HCT116 (cell line): ENCODE results near the gene AFTPH. TPM values are rescaled to one million over a fixed set of nuclear protein-coding genes. Genes with fewer than 3 reads are reported as not detected.

Experiments used
- ATAC-seq: fragments of 200-7000 bp; cut with Tn5 transposase; 2 replicates; pipeline ENCODE4 v1.9.1; 2020; ENCODE audit warnings: mild to moderate bottlenecking, moderate library complexity
- BruUV-seq: library from RNA; stranded (reverse); fragments of 400-500 nt; replicated peaks from 2 replicates; lab custom pipeline; 2021; lab: Mats Ljungman, UMichigan
- CTCF ChIA-PET: fragments of 300-600 bp; sonication (Branson Sonifier 250); formaldehyde crosslinking; loops from one replicate; lab custom pipeline; 2021; ENCODE audit warnings: antibody characterized with exemption; lab: Charles Lee
- POLR2A ChIA-PET: fragments of 300-600, 350-600 bp; sonication (Branson Sonifier 250); formaldehyde crosslinking; loops from one replicate; lab custom pipeline; 2021; ENCODE audit warnings: antibody characterized with exemption; lab: Charles Lee
- RAD21 ChIA-PET, 2 experiments: fragments of 300-600 bp; sonication (Branson Sonifier 250); formaldehyde crosslinking; loops; one replicate each; lab custom pipeline; 2023; ENCODE audit warnings: low total read pairs in 2 of 2; ENCODE audit not compliant: uncharacterized antibody in 2 of 2, unreplicated experiment in 2 of 2, low non-redundant PET in 1 of 2; lab: Charles Lee
- DNase-seq: peaks from one replicate; pipeline ENCODE4 v3.0.0-alpha.2; 2010; ENCODE audit warnings: low read depth, low spot score
- H2AFZ ChIP-seq: fragments of 200-600 bp; shearing (Covaris generic), sonication (generic); 2 replicates; pipeline ENCODE4 v1.6.1; 2017; ENCODE audit warnings: low read depth, mixed run types, mixed read lengths, antibody characterized with exemption, low read length; ENCODE audit not compliant: poor library complexity, severe bottlenecking
- H3K27ac ChIP-seq: 2 replicates; pipeline ENCODE4 v1.5.1; 2012; ENCODE audit warnings: low read depth, low read length
- H3K27me3 ChIP-seq: fragments of 200-600 bp; sonication (generic); 2 replicates; pipeline ENCODE4 v1.6.1; 2016; ENCODE audit warnings: mixed run types, low read length, mixed read lengths; ENCODE audit not compliant: insufficient read depth
- H3K36me3 ChIP-seq, 2 experiments: fragments of 200-500 bp in 1 of 2; fragments of 200-600 bp in 1 of 2; sonication (Bioruptor generic) in 1 of 2; sonication (generic) in 1 of 2; 2 replicates each; pipeline versions ENCODE4 v1.5.1 to v1.6.1; 2014 to 2016; ENCODE audit warnings: low read length in 2 of 2, inconsistent platforms in 1 of 2, mixed read lengths in 1 of 2, mixed run types in 1 of 2; ENCODE audit not compliant: insufficient read depth in 2 of 2, control insufficient read depth in 1 of 2
- H3K4me1 ChIP-seq, 2 experiments: fragments of 200-600 bp in 1 of 2; sonication (generic) in 1 of 2; 2 replicates each; pipeline versions ENCODE4 v1.5.1 to v1.6.1; 2012 to 2017; ENCODE audit warnings: low read length in 2 of 2, inconsistent platforms in 1 of 2, mild to moderate bottlenecking in 1 of 2, mixed read lengths in 1 of 2, mixed run types in 1 of 2, moderate library complexity in 1 of 2; ENCODE audit not compliant: insufficient read depth in 2 of 2, control insufficient read depth in 1 of 2
- H3K4me2 ChIP-seq: fragments of 200-600 bp; sonication (generic); 2 replicates; pipeline ENCODE4 v1.6.1; 2017; ENCODE audit warnings: mixed run types, low read length, mixed read lengths
- H3K4me3 ChIP-seq, 2 experiments: fragments of 200-600 bp in 1 of 2; sonication (generic) in 1 of 2; replicated peaks in 1 of 2; 2 replicates each; pipeline ENCODE4 v1.5.1; 2011 to 2016; ENCODE audit warnings: low read length in 2 of 2, control low read depth in 1 of 2, low read depth in 1 of 2, mild to moderate bottlenecking in 1 of 2, mixed read lengths in 1 of 2, mixed run types in 1 of 2
- H3K79me2 ChIP-seq: fragments of 200-600 bp; sonication (generic); 2 replicates; pipeline ENCODE4 v1.6.1; 2017; ENCODE audit warnings: mild to moderate bottlenecking, mixed run types, low read length, moderate library complexity, mixed read lengths; ENCODE audit not compliant: insufficient read depth
- H3K9ac ChIP-seq: fragments of 200-600 bp; sonication (generic); 2 replicates; pipeline ENCODE4 v1.6.1; 2016; ENCODE audit warnings: low read length, mixed read lengths
- H3K9me2 ChIP-seq: fragments of 200-600 bp; sonication (generic), shearing (Covaris generic); 2 replicates; pipeline ENCODE4 v1.6.1; 2017; ENCODE audit warnings: mixed run types, mild to moderate bottlenecking, moderate library complexity; ENCODE audit not compliant: insufficient read depth
- H3K9me3 ChIP-seq, 2 experiments: fragments of 200-500 bp in 1 of 2; fragments of 200-600 bp in 1 of 2; sonication (Bioruptor generic) in 1 of 2; sonication (generic) in 1 of 2; 2 replicates each; pipeline ENCODE4 v1.6.1; 2014 to 2017; ENCODE audit warnings: low read length in 2 of 2, mixed read lengths in 2 of 2, inconsistent platforms in 1 of 2, low read depth in 1 of 2, mild to moderate bottlenecking in 1 of 2, mixed run types in 1 of 2, moderate library complexity in 1 of 2; ENCODE audit not compliant: control insufficient read depth in 1 of 2, insufficient read depth in 1 of 2
- H4K20me1 ChIP-seq: fragments of 200-600 bp; sonication (generic), shearing (Covaris generic); 2 replicates; pipeline ENCODE4 v1.6.1; 2017; ENCODE audit warnings: mixed run types, mild to moderate bottlenecking, moderate library complexity; ENCODE audit not compliant: insufficient read depth
- ATF3 ChIP-seq: IDR thresholded peaks from 2 replicates; pipeline ENCODE4 v1.6.1; 2012
- CBX3 ChIP-seq: IDR thresholded peaks from 2 replicates; pipeline ENCODE4 v1.6.1; 2012; ENCODE audit warnings: low read depth
- CEBPB ChIP-seq: IDR thresholded peaks from 2 replicates; pipeline ENCODE4 v1.6.1; 2012; ENCODE audit warnings: low read depth
- EGR1 ChIP-seq: IDR thresholded peaks from 2 replicates; pipeline ENCODE4 v1.6.1; 2012; ENCODE audit warnings: low read depth
- EZH2 ChIP-seq: fragments of 200-600 bp; sonication (generic); IDR thresholded peaks from 2 replicates; pipeline ENCODE4 v1.6.1; 2017; ENCODE audit warnings: antibody characterized with exemption, mixed run types
- EZH2phosphoT487 ChIP-seq: fragments of 200-600 bp; IDR thresholded peaks from 2 replicates; pipeline ENCODE4 v1.6.1; 2018; ENCODE audit warnings: antibody characterized with exemption, borderline replicate concordance
- FOSL1 ChIP-seq: IDR thresholded peaks from 2 replicates; pipeline ENCODE4 v1.6.1; 2012; ENCODE audit warnings: low read depth
- JUND ChIP-seq: IDR thresholded peaks from 2 replicates; pipeline ENCODE4 v1.6.1; 2012
- MAX ChIP-seq: IDR thresholded peaks from 2 replicates; pipeline ENCODE4 v1.6.1; 2012
- POLR2A ChIP-seq: IDR thresholded peaks from 2 replicates; pipeline ENCODE4 v1.7.0; 2011; ENCODE audit warnings: borderline replicate concordance; ENCODE audit not compliant: insufficient read depth, insufficient read length; ENCODE audit errors: extremely low read depth
- POLR2AphosphoS5 ChIP-seq: IDR thresholded peaks from 2 replicates; pipeline ENCODE4 v1.6.1; 2011; ENCODE audit warnings: mild to moderate bottlenecking, low read depth, low read length, moderate library complexity
- RAD21 ChIP-seq: IDR thresholded peaks from 2 replicates; pipeline ENCODE4 v1.6.1; 2012; ENCODE audit warnings: low read depth, mild to moderate bottlenecking
- REST ChIP-seq: IDR thresholded peaks from 2 replicates; pipeline ENCODE4 v1.6.1; 2012; ENCODE audit warnings: low read depth
- SIN3A ChIP-seq: IDR thresholded peaks from 2 replicates; pipeline ENCODE4 v1.6.1; 2012; ENCODE audit warnings: low read depth
- SP1 ChIP-seq: IDR thresholded peaks from 2 replicates; pipeline ENCODE4 v1.6.1; 2012; ENCODE audit warnings: low read depth
- SRF ChIP-seq: IDR thresholded peaks from 2 replicates; pipeline ENCODE4 v1.6.1; 2012; ENCODE audit warnings: low read depth
- TCF7L2 ChIP-seq: IDR thresholded peaks from 2 replicates; pipeline ENCODE4 v1.7.0; 2011; ENCODE audit warnings: borderline replicate concordance, inconsistent platforms; ENCODE audit not compliant: insufficient read depth, insufficient read length; ENCODE audit errors: extremely low read depth
- YY1 ChIP-seq: IDR thresholded peaks from 2 replicates; pipeline ENCODE4 v1.6.1; 2011; ENCODE audit warnings: low read length, low read depth, moderate library complexity, mild to moderate bottlenecking; ENCODE audit not compliant: insufficient replicate concordance; ENCODE audit errors: extremely low read depth
- ZFX ChIP-seq: fragments of 450-650 bp; IDR thresholded peaks from 2 replicates; pipeline ENCODE4 v1.6.1; 2017
- ZNF274 ChIP-seq: fragments of 200-500 bp; sonication (Bioruptor generic); IDR thresholded peaks from 2 replicates; pipeline ENCODE4 v1.6.1; 2014; ENCODE audit warnings: mild to moderate bottlenecking, low read depth, low read length, inconsistent platforms
- intact Hi-C: fragments of 100-400 bp; cut with micrococcal nuclease; formaldehyde crosslinking; loops from 2 replicates; pipeline ENCODE4 v1.10.0; 2022
- total RNA-seq: library from RNA; stranded (reverse); gene quantifications from one replicate; pipeline ENCODE4 v1.2.1, GENCODE V29; 2021; ENCODE audit not compliant: unreplicated experiment

AFTPH gene
- total RNA-seq, 1 experiment from 2014 or later, result 23.6 TPM

GRCh38 chr2:64568836-64569235 lies 44.7 kb downstream of the AFTPH start:
- POLR2A ChIA-PET, result no interaction called here
- H3K36me3 ChIP-seq, result peaks cover 0 to 4% of the 10 kb centered on the region in 2 experiments; a peak in 1 of 4 replicates
- no TSS peak for BruUV-seq
- no peak for DNase-seq
- H3K79me2 ChIP-seq, result peaks cover 14% of the 10 kb centered on the region
- no peak overlapping the region for H3K27ac ChIP-seq
- no peak for TF ChIP-seq ZNF274
- TF ChIP-seq YY1, result no peak
- no peak for TF ChIP-seq JUND
- no peak for TF ChIP-seq SP1
- TF ChIP-seq RAD21, result no peak
- TF ChIP-seq TCF7L2, result no peak
- no peak for TF ChIP-seq EGR1
- TF ChIP-seq POLR2AphosphoS5, result no peak
- TF ChIP-seq POLR2A, result no peak
- TF ChIP-seq EZH2, result no peak
- no peak for TF ChIP-seq FOSL1
- no peak for TF ChIP-seq EZH2phosphoT487
- TF ChIP-seq, all 23 proteins: peak for 0
- no peaks in the 10 kb centered on the region for H3K27me3 ChIP-seq
- H3K4me1 ChIP-seq, result no peaks in the 10 kb centered on the region
- H2AFZ ChIP-seq, result no peak overlapping the region
- ChIA-PET CTCF (interaction anchor here (1.0 kb wide), 1 partner anchor 81 kb away, joined by 3 read pairs; no protein-coding TSS in a partner anchor), RAD21 (no interaction called here)
- H4K20me1 ChIP-seq, result no peaks in the 10 kb centered on the region
- no peak overlapping the region for H3K4me3 ChIP-seq
- no peak overlapping the region for H3K4me2 ChIP-seq
- intact Hi-C loops, result no loop called here
- H3K9ac ChIP-seq, result no peak overlapping the region
- ATAC-seq, result no peak
- no peaks in the 10 kb centered on the region for H3K9me2 ChIP-seq
- no peaks in the 10 kb centered on the region for H3K9me3 ChIP-seq

GRCh38 chr2:64574871-64575270 lies 50.7 kb downstream of the AFTPH start:
- H2AFZ ChIP-seq, result no peak overlapping the region
- H3K9me2 ChIP-seq, result no peaks in the 10 kb centered on the region
- RAD21 ChIA-PET, result no interaction called here
- intact Hi-C loops, result no loop called here
- no peak overlapping the region for H3K4me2 ChIP-seq
- no TSS peak for BruUV-seq
- POLR2A ChIA-PET, result no interaction called here
- no peak for DNase-seq
- no peaks in the 10 kb centered on the region for H3K27me3 ChIP-seq
- no peaks in the 10 kb centered on the region for H3K4me1 ChIP-seq
- CTCF ChIA-PET, result no interaction called here
- no peaks in the 10 kb centered on the region for H3K9me3 ChIP-seq
- H3K36me3 ChIP-seq, result peaks cover 0 to 7% of the 10 kb centered on the region in 2 experiments; a peak in 1 of 4 replicates
- no peak overlapping the region for H3K27ac ChIP-seq
- no peak for ATAC-seq
- no peaks in the 10 kb centered on the region for H4K20me1 ChIP-seq
- H3K9ac ChIP-seq, result no peak overlapping the region
- no peaks in the 10 kb centered on the region for H3K79me2 ChIP-seq
- H3K4me3 ChIP-seq, result no peak overlapping the region
- TF ChIP-seq ATF3 (no peak), SP1 (no peak), JUND (no peak), CBX3 (no peak), SIN3A (no peak), ZFX (no peak), TCF7L2 (no peak), EZH2 (no peak), CEBPB (no peak), FOSL1 (no peak), MAX (no peak), RAD21 (no peak), SRF (no peak), EGR1 (no peak), REST (no peak), EZH2phosphoT487 (no peak), YY1 (no peak)
